Measurements from ENCODE around the gene UTP25. TPM values are rescaled to one million over a fixed set of nuclear protein-coding genes. Genes with fewer than 3 reads are reported as not detected.
"Not testable (repeated sequence)": the region's sequence is repeated elsewhere in the genome, so short reads cannot be mapped to it uniquely, and the experiment has no call there.

The UTP25 gene
- total RNA-seq, 1 donor from 2014 or later: 6.8 TPM

- Mint-ChIP-seq H3K27me3 (ENCODE audit: low read depth) (peaks cover 23% of the 10 kb centered on the region), H3K9me3 (peaks cover 2% of the 10 kb centered on the region), H3K27ac (ENCODE audit: unreplicated experiment) (no peak overlapping the region), H3K4me1 (peaks cover 15% of the 10 kb centered on the region), H3K36me3 (ENCODE audit: low read depth) (no peaks in the 10 kb centered on the region), H3K4me3 (no peak overlapping the region)
- no peak for DNase-seq (ENCODE audit: low read depth, low spot score)
- no peak for TF ChIP-seq CTCF (conservative IDR thresholded peaks at IDR 0.05)
These were observed 56.5 kb downstream of the UTP25 start for GRCh38 chr1:209884249-209884648.

- peaks cover 2% of the 10 kb centered on the region for H3K9me3 Mint-ChIP-seq
- peaks cover 19% of the 10 kb centered on the region for H3K27me3 Mint-ChIP-seq (ENCODE audit: low read depth)
- no peak for DNase-seq (ENCODE audit: low read depth, low spot score)
- no peak overlapping the region for H3K4me3 Mint-ChIP-seq
- H3K27ac Mint-ChIP-seq (ENCODE audit: unreplicated experiment): no peak overlapping the region
- H3K4me1 Mint-ChIP-seq: peaks cover 12% of the 10 kb centered on the region
- H3K36me3 Mint-ChIP-seq (ENCODE audit: low read depth): no peaks in the 10 kb centered on the region
- no peak for TF ChIP-seq CTCF (conservative IDR thresholded peaks at IDR 0.05)
These were observed 56.9 kb downstream of the UTP25 start for GRCh38 chr1:209884665-209885117.

- no peak overlapping the region for H3K4me3 Mint-ChIP-seq
- H3K27me3 Mint-ChIP-seq (ENCODE audit: low read depth): peaks cover 16% of the 10 kb centered on the region
- peaks cover 2% of the 10 kb centered on the region for H3K9me3 Mint-ChIP-seq
- H3K27ac Mint-ChIP-seq (ENCODE audit: unreplicated experiment): no peak overlapping the region
- TF ChIP-seq CTCF (conservative IDR thresholded peaks at IDR 0.05): no peak
- peaks cover 16% of the 10 kb centered on the region for H3K4me1 Mint-ChIP-seq
- no peaks in the 10 kb centered on the region for H3K36me3 Mint-ChIP-seq (ENCODE audit: low read depth)
- DNase-seq (ENCODE audit: low read depth, low spot score): no peak
These were observed 57.8 kb downstream of the UTP25 start for GRCh38 chr1:209885403-209886218.

GRCh38 chr1:209886219-209886536, 58.4 kb downstream of the UTP25 start:
- H3K36me3 Mint-ChIP-seq (ENCODE audit: low read depth): no peaks in the 10 kb centered on the region
- peaks cover 2% of the 10 kb centered on the region for H3K9me3 Mint-ChIP-seq
- H3K4me3 Mint-ChIP-seq: no peak overlapping the region
- peaks cover 20% of the 10 kb centered on the region for H3K4me1 Mint-ChIP-seq
- no peak for TF ChIP-seq CTCF (conservative IDR thresholded peaks at IDR 0.05)
- no peak for DNase-seq (ENCODE audit: low read depth, low spot score)
- no peak overlapping the region for H3K27ac Mint-ChIP-seq (ENCODE audit: unreplicated experiment)
- H3K27me3 Mint-ChIP-seq (ENCODE audit: low read depth): peaks cover 16% of the 10 kb centered on the region

GRCh38 chr1:209888291-209889076, 60.7 kb downstream of the UTP25 start:
- not testable (repeated sequence) for H3K9me3 Mint-ChIP-seq; H3K27ac Mint-ChIP-seq (ENCODE audit: unreplicated experiment); DNase-seq (ENCODE audit: low read depth, low spot score); H3K4me3 Mint-ChIP-seq; H3K27me3 Mint-ChIP-seq (ENCODE audit: low read depth); H3K36me3 Mint-ChIP-seq (ENCODE audit: low read depth)
- peaks cover 16% of the 10 kb centered on the region for H3K4me1 Mint-ChIP-seq

- peaks cover 2% of the 10 kb centered on the region for H3K9me3 Mint-ChIP-seq
- no peak overlapping the region for H3K4me3 Mint-ChIP-seq
- H3K36me3 Mint-ChIP-seq (ENCODE audit: low read depth): no peaks in the 10 kb centered on the region
- TF ChIP-seq CTCF (conservative IDR thresholded peaks at IDR 0.05): no peak
- H3K4me1 Mint-ChIP-seq: peaks cover 10% of the 10 kb centered on the region
- no peak for DNase-seq (ENCODE audit: low read depth, low spot score)
- H3K27me3 Mint-ChIP-seq (ENCODE audit: low read depth): peaks cover 5% of the 10 kb centered on the region
- H3K27ac Mint-ChIP-seq (ENCODE audit: unreplicated experiment): no peak overlapping the region
These were observed 61.3 kb downstream of the UTP25 start for GRCh38 chr1:209889077-209889418.

Measured in neural crest cell (in vitro differentiated cells).